Esophagus muscularis mucosa (tissue), 4 donors: ENCODE results near the gene CALHM1. TPM values are rescaled to one million over a fixed set of nuclear protein-coding genes. Genes with fewer than 3 reads are reported as not detected.
"Not testable (repeated sequence)": the region's sequence is repeated elsewhere in the genome, so short reads cannot be mapped to it uniquely, and the experiment has no call there.

ENCODE experiments used
- DNase-seq: peaks from one replicate; pipeline ENCODE4 v3.0.0-alpha.2; 2017; ENCODE audit errors: extremely low spot score
- H3K27ac ChIP-seq, 4 donors: fragments of 200-600 bp; sonication (generic); replicated peaks in 1 of 4; 1 replicate in 3 of 4; 2 replicates in 1 of 4; pipeline ENCODE4 v1.5.1; 2016 to 2019; ENCODE audit warnings: mild to moderate bottlenecking in 1 of 4
- H3K27me3 ChIP-seq, 4 donors: fragments of 200-600 bp; sonication (generic); one replicate each; pipeline versions ENCODE4 v1.5.1 to v1.6.0; 2016 to 2019
- H3K36me3 ChIP-seq, 4 donors: fragments of 200-600 bp; sonication (generic); one replicate each; pipeline ENCODE4 v1.5.1; 2016 to 2019
- H3K4me1 ChIP-seq, 4 donors: fragments of 200-600 bp; sonication (generic); one replicate each; pipeline ENCODE4 v1.5.1; 2016 to 2019
- H3K4me3 ChIP-seq, 4 donors: fragments of 200-600 bp; sonication (generic); 1 replicate in 2 of 4; 2 replicates in 2 of 4; pipeline ENCODE4 v1.5.1; 2016 to 2019; ENCODE audit warnings: mild to moderate bottlenecking in 4 of 4, moderate library complexity in 1 of 4
- H3K9me3 ChIP-seq, 4 donors: fragments of 200-600 bp; sonication (generic); 1 replicate in 3 of 4; 2 replicates in 1 of 4; pipeline ENCODE4 v1.5.1; 2016 to 2019
- CTCF ChIP-seq, 3 experiments: fragments of 200-600 bp in 2 of 3; fragments of 450-650 bp in 1 of 3; sonication (generic) in 2 of 3; IDR thresholded peaks; one replicate each; pipeline ENCODE4 v1.5.1; 2017 to 2019; ENCODE audit warnings: antibody characterized with exemption in 3 of 3, mild to moderate bottlenecking in 2 of 3, moderate library complexity in 1 of 3
- EP300 ChIP-seq: sonication (generic); formaldehyde crosslinking; IDR thresholded peaks from one replicate; pipeline ENCODE4 v1.6.1; 2017; ENCODE audit warnings: antibody characterized with exemption
- POLR2A ChIP-seq: fragments of 450-650 bp; IDR thresholded peaks from one replicate; pipeline ENCODE4 v1.6.1; 2017; ENCODE audit warnings: antibody characterized with exemption, moderate library complexity, mild to moderate bottlenecking, low read depth
- POLR2AphosphoS5 ChIP-seq, 2 donors: sonication (generic); formaldehyde crosslinking; IDR thresholded peaks; one replicate each; pipeline ENCODE4 v1.6.1; 2017; ENCODE audit warnings: antibody characterized with exemption in 2 of 2
- WGBS: methylation state at CpG from one replicate; pipeline ENCODE4 v1.1.5; 2018; 5-methylcytosine and 5-hydroxymethylcytosine counted together
- intact Hi-C: fragments of 100-400 bp; cut with DNase I; formaldehyde crosslinking; loops from one replicate; pipeline ENCODE4 v1.15.1; 2023
- total RNA-seq, 4 donors: library from RNA; depleted of rRNA; stranded (reverse); fragments of >200 nt; gene quantifications; one replicate each; pipeline versions ENCODE4 v1.1.0 to v1.2.1, GENCODE V29; 2016

CALHM1 gene
- total RNA-seq: not detected

GRCh38 chr10:103458720-103459119, at the start of gene CALHM1:
TSS of gene CALHM1 (minus strand) at chr10:103458900. CDS start at chr10:103458751, 149 bp downstream.
- no peaks in the 10 kb centered on the region for H3K9me3 ChIP-seq
- H3K27me3 ChIP-seq: no peaks in the 10 kb centered on the region
- H3K4me1 ChIP-seq: no peaks in the 10 kb centered on the region
- intact Hi-C loops: no loop called here
- no peak for DNase-seq
- no peaks in the 10 kb centered on the region for H3K36me3 ChIP-seq
- 66% methylated on average over 2 of the region's 9 CpGs for WGBS
- H3K4me3 ChIP-seq: no peak within 1 kb of the TSS
- TF ChIP-seq POLR2AphosphoS5 (IDR thresholded peaks at IDR 0.05) (no peak), POLR2A (no peak), EP300 (no peak), CTCF (IDR thresholded peaks at IDR 0.05) (no peak)
- no peak within 1 kb of the TSS for H3K27ac ChIP-seq

- TF ChIP-seq POLR2A: no peak
- TF ChIP-seq POLR2AphosphoS5 (IDR thresholded peaks at IDR 0.05): no peak
- TF ChIP-seq CTCF (IDR thresholded peaks at IDR 0.05): no peak
- TF ChIP-seq EP300: no peak
- DNase-seq: no peak
- intact Hi-C loops: no loop called here
- H3K4me1 ChIP-seq: peaks cover 2 to 14% (median 11%) of the 10 kb centered on the region in 4 donors
- H3K27me3 ChIP-seq: no peaks in the 10 kb centered on the region
- no peak overlapping the region for H3K27ac ChIP-seq
- no peak overlapping the region for H3K4me3 ChIP-seq
- no peaks in the 10 kb centered on the region for H3K9me3 ChIP-seq
- H3K36me3 ChIP-seq: no peaks in the 10 kb centered on the region
- 82% methylated on average over 10 of the region's 10 CpGs for WGBS
These were observed 48.8 kb upstream of the CALHM1 start for GRCh38 chr10:103507235-103508191.

GRCh38 chr10:103506061-103506460, 47.4 kb upstream of the CALHM1 start:
- no peak overlapping the region for H3K27ac ChIP-seq
- DNase-seq: no peak
- WGBS: 98% methylated on average over 4 of the region's 4 CpGs
- H3K27me3 ChIP-seq: no peaks in the 10 kb centered on the region
- H3K4me3 ChIP-seq: no peak overlapping the region
- no peaks in the 10 kb centered on the region for H3K36me3 ChIP-seq
- H3K4me1 ChIP-seq: peaks cover 0 to 10% (median 8%) of the 10 kb centered on the region in 4 donors
- no peak for TF ChIP-seq POLR2AphosphoS5 (IDR thresholded peaks at IDR 0.05)
- no peak for TF ChIP-seq CTCF (IDR thresholded peaks at IDR 0.05)
- TF ChIP-seq EP300: no peak
- TF ChIP-seq POLR2A: no peak
- H3K9me3 ChIP-seq: no peaks in the 10 kb centered on the region
- intact Hi-C loops: no loop called here

GRCh38 chr10:103504181-103504783, 45.6 kb upstream of the CALHM1 start:
- Histone ChIP-seq H3K9me3 (no peaks in the 10 kb centered on the region), H3K36me3 (no peaks in the 10 kb centered on the region), H3K27ac (no peak overlapping the region), H3K4me1 (peaks cover 0 to 10% (median 8%) of the 10 kb centered on the region in 4 donors), H3K4me3 (no peak overlapping the region), H3K27me3 (peaks cover 0 to 6% (median 0%) of the 10 kb centered on the region in 4 donors)
- DNase-seq: no peak
- TF ChIP-seq CTCF (IDR thresholded peaks at IDR 0.05): no peak
- no peak for TF ChIP-seq POLR2AphosphoS5 (IDR thresholded peaks at IDR 0.05)
- TF ChIP-seq POLR2A: no peak
- no peak for TF ChIP-seq EP300
- WGBS: 57% methylated on average over 10 of the region's 10 CpGs
- intact Hi-C loops: no loop called here

GRCh38 chr10:103503777-103504176, 45.1 kb upstream of the CALHM1 start:
- H3K9me3 ChIP-seq, H3K4me3 ChIP-seq, intact Hi-C loops, H3K36me3 ChIP-seq, H3K27ac ChIP-seq, H3K27me3 ChIP-seq, H3K4me1 ChIP-seq, DNase-seq: not testable (repeated sequence)
- 93% methylated on average over 6 of the region's 6 CpGs for WGBS
